OCI-LY3 (cell line): ENCODE data around the gene RETREG3.

Source experiments
- EZH2phosphoT487 ChIP-seq: fragments of 200-600 bp; shearing (Covaris generic); IDR thresholded peaks from 2 replicates; pipeline ENCODE4 v1.6.1; 2018; ENCODE audit warnings: antibody characterized with exemption, mixed run types, low read depth
- TF ChIP-seq, protein P1 (sequence below): fragments of 200-600, 300-600 bp; sonication (generic); IDR thresholded peaks from 2 replicates; pipeline ENCODE4 v1.5.1; 2014; ENCODE audit warnings: antibody characterized with exemption, low read length, low read depth

DNA sequence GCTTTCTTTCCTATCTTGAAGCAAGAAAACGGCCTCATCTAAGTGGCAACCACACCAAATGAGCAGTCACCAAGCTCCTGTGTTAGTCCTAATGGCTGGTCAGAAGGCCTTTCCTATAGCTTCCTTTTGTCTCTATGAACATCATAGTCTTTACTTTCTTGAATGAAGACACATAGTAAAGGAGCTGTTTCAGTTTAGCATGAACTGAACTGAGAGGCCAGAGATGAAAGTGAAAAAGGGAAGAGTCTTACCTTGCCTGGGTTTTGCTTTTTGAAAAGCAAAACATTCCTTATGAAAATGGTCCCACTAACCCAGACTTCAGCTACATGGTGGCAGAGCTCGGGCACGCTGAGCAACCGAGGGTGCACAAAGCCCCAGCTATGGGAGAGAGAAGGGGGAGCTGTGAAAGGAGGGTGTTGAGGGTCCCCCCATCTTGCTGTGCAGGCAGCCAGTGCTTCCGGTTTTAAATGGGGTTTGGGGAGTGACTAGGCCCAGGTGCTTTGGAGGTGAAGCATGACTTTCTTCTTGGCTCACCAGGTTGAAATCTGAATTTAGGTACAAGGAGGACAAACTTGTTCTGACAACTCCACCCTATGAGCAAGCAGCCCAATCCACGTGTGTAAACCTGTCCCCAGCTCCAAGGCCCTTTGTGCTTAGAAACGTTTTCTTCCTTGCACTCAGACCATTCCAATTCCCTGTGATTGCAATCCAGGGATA lies 22.5 kb downstream of the RETREG3 start:
- TF ChIP-seq, protein P1, sequence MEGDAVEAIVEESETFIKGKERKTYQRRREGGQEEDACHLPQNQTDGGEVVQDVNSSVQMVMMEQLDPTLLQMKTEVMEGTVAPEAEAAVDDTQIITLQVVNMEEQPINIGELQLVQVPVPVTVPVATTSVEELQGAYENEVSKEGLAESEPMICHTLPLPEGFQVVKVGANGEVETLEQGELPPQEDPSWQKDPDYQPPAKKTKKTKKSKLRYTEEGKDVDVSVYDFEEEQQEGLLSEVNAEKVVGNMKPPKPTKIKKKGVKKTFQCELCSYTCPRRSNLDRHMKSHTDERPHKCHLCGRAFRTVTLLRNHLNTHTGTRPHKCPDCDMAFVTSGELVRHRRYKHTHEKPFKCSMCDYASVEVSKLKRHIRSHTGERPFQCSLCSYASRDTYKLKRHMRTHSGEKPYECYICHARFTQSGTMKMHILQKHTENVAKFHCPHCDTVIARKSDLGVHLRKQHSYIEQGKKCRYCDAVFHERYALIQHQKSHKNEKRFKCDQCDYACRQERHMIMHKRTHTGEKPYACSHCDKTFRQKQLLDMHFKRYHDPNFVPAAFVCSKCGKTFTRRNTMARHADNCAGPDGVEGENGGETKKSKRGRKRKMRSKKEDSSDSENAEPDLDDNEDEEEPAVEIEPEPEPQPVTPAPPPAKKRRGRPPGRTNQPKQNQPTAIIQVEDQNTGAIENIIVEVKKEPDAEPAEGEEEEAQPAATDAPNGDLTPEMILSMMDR, result no peak
- no peak for TF ChIP-seq EZH2phosphoT487
